ENCODE results near the gene COG4.

COG4 gene

DNA sequence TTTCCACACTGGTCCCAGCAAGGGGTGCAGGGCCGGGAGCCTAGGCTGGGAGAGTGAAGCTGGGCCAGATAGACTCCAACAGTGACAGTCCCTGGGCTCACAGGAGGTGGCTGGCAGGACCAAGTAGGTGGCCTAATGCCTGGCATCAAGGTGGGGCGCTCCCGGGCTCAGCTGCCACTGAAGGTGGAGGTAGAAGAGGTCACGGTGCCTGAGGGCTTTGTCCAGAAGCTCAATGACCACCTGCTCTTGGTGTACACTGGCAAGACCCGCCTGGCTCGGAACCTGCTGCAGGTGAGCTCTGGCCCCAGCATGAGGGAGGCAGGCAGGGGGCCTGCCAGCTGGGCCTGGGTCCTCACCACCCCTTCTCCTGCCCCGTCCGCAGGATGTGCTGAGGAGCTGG lies 45.2 kb downstream of the COG4 start:
- DNase-seq = no peak

DNA sequence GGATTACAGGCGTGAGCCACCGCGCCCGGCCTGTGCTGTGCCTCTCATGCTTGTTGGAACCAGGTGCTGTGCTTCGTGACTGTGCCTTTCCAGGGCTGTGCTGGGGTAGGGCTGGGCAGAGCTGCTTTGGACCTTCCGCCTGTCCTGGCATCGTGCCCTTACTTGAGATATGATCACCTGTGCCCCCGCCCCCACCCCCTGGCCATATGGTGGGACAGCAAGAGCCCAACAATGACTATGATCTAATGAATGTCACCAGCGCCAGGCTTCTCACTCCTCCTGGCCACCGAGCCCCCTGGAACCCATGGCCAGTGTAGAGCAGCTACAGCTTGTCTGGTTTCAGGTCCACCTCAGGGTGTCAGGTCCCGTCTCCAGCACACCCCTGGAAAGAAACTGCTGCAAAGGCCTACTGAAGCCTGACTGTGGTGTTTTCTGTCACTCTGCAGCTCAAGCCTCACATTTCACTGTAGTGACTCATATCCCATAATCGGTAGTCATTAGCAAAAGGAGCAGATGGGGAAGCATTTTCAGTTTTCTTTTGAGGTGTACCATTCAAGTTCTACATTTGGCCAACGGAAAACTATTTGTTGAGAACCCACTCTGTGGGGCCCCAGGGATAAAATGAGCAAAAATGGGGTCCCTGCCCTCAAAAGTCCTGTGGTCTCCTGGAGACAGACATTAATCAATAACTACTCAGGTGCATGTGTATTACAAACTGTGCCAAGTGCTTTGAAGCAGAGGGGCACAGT lies 46.9 kb downstream of the COG4 start:
- DNase-seq = no peak

DNA sequence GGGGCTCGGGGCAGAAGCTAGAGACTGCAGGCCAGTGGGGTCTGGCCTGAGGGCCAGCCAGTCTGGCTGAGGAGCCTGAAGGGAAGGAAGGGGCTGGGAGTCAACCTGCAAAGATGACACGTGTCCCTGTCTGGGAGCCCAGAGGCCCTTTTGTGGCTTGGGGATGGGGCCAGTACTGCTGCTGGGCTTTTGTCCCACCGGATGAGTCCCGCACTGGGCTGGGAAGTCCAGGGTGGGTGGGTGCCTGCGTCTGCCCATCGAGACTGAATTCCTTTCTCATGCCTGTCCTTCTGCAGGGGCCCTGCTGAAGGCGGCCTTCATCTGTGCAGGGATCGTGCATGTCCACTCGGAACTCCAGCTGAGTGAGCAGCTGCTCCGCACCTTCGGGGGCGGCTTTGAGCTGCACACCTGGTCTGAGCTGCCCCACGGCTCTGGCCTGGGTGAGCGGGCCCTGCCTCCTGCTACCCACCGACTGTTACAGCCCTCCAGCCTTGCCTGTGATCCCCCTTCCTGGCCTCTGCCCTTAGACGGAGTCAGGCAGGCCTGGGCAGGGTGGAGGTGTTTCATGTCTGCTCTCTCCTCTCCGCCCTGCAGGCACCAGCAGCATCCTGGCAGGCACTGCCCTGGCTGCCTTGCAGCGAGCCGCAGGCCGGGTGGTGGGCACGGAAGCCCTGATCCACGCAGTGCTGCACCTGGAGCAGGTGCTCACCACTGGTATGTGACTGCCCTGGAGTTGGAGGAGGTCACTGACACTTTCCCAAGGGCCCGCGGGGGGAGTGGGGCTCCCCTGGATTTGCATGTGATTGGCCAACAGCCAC lies 48.1 kb downstream of the COG4 start:
- DNase-seq = no peak

DNA sequence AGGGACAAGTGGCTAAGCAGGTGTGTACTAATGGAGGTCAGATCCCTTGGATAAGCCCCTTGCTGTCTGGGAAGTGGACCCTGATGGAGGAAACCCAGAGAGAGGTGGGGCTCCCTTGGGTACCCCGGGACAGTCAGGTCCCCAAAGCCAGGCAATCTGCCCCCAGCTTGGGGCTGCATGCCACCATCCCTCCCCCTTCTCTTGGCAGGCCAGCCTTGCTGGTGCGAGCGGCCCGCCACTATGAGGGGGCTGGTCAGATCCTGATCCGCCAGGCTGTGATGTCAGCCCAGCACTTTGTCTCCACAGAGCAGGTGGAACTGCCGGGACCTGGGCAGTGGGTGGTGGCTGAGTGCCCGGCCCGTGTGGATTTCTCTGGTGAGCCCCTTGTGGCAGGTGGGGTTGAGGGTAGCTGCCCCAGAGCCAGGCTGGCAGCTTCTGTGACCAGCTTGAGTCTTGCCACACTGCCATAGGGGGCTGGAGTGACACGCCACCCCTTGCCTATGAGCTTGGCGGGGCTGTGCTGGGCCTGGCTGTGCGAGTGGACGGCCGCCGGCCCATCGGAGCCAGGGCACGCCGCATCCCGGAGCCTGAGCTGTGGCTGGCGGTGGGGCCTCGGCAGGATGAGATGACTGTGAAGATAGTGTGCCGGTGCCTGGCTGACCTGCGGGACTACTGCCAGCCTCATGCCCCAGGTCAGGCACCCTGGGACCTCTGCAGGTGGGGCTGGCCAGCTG lies 48.9 kb downstream of the COG4 start:
- DNase-seq = no peak

DNA sequence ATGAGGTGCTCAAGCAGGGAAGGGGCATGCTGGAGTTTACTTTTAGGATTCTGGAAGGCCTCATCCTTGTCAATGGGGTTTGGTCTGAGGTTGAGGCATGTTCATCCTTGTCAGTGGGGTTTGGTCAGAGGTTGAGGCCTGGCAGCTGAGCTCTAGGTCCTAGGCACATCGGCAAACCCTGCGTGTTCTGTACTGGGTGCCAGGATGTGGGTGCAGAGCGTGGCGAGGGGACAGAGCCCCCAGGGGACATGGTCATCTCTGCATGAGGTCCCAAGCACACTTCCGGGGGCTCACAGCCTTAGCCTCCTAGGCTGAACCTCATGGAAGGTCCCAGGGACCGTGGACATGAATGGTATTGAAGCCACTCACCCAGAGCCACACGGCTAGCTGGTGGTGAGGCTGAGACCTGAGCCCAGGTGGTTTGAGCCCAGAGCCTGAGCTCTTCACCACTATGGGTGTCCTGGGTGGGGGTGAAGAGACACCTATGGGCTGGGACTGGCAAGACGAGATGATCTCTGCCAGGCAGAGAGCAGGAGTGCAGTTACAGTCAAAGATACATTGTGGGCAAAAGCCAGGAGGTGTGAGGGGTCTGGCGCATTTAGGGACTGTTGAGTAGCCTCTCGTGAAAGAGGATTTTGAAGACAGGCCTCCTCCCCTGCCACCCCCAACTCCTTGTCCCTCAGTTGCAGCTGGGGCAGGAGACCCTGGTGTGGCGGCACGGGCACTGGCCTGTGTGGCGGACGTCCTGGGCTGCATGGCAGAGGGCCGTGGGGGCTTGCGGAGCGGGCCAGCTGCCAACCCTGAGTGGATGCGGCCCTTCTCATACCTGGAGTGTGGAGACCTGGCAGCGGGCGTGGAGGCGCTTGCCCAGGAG lies 49.7 kb downstream of the COG4 start:
- DNase-seq = no peak

DNA sequence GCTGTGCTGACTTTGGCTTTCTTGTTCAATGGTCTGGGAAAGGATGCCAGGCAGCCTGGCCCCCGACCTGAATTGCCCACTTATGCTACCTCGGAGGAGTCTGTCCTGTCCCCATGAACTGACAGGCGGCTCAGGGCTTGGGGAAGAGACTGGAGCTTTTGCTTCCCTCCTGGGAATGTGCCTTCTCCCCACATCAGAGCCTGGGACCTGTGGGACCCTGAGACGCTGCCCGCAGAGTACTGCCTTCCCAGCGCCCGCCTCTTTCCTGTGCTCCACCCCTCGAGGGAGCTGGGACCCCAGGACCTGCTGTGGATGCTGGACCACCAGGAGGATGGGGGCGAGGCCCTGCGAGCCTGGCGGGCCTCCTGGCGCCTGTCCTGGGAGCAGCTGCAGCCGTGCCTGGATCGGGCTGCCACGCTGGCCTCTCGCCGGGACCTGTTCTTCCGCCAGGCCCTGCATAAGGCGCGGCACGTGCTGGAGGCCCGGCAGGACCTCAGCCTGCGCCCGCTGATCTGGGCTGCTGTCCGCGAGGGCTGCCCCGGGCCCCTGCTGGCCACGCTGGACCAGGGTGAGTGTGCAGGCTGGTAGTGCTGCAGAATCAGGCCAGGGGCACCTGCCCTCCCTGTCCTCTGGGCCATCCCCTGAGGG lies 50.4 kb downstream of the COG4 start:
- DNase-seq = no peak

DNA sequence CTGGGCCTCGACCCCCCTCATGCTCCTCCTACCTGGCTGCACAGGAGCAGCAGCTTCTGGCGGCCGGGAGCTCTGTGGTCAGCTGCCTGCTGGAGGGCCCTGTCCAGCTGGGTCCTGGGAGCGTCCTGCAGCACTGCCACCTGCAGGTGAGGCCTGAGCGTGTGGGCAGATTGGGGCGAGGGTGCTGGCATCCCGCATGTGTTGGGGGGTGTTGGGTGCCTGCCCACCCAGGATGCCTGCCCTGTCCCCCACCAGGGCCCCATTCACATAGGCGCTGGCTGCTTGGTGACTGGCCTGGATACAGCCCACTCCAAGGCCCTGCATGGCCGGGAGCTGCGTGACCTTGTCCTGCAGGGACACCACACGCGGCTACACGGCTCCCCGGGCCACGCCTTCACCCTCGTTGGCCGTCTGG lies 52.4 kb downstream of the COG4 start:
- DNase-seq = no peak

DNA sequence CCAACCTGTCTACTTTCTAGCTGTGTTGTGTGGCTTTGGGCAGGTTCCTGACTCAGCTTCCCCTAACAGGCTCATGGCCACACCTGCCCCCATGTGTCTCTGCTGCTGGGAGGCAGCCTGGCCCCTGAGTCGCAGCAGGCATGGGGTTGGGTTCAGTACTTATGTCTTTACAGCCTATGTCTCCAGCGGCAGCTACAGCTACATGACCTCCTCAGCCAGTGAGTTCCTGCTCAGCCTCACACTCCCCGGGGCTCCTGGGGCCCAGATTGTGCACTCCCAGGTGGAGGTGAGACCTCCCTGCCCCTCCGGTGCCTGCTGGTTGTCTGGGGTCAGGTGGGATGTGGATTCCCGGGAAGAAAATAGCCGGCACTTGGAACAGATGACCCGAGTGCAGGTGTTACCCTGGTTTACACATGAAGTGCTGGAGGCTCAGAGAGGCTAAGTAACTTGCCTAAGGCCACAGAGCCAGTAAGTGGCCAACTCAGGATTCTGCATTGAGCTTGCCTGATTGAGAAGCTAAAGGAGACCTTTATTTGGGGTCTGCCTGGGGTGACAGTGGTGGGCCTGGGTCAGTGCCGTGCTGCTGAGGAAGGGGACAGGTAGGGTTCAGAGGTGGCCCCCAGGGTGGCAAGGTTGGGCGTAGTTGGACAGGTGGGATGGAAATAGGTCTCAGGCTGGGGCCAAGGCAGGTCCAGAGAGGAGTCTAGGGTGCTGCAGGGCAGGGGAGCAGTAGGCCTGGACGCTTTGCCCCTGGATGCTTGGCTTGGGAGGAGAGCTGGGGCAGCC lies 53.0 kb downstream of the COG4 start:
- no peak for DNase-seq

DNA sequence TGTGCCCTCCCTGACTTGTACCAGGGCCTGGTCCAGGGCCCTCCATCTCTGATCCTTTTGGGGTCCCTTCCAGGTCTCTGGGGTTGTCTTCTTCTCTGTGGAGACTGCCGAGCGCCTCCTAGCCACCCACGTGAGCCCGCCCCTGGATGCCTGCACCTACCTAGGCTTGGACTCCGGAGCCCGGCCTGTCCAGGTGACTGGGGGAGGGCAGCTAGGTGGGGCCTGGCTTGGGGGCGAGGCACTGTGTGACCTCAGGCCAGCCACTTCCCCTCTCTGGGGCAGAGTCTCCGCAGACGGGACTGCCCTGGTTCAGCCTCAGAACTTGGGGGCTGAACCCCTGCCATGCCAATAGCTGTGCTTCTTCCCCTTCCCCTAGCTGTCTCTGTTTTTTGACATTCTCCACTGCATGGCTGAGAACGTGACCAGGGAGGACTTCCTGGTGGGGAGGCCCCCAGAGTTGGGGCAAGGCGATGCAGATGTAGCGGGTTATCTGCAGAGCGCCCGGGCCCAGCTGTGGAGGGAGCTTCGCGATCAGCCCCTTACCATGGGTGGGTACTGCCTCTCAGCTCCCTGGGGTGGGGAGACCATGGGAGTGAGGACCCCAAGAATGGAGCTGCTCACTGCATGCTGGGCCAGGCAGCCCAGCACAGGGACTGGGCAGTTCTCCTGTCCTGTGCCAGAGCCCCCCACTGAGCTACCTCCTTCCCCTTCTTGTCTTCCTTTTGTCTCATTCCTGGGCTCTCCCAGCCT lies 54.4 kb downstream of the COG4 start:
- DNase-seq = no peak

DNA sequence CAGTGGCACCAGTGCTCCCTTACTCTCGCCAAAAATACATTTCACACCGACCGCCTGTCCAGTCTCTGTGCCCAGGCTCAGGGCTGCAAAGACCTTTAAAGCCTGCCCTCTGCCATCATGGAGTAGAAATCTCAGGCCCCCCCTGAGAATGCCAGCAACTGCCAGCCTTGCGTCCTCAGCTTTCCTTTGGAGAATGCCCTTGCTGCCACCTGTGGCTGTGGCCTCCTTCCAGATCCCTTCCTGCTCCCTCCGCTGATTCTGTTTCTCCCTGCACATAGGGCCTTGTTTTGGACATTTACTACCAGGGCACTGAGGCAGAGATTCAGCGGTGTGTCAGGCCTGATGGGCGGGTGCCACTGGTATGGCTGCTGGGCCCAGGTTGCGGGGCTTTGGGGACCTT lies 55.7 kb downstream of the COG4 start:
- no peak for DNase-seq

DNA sequence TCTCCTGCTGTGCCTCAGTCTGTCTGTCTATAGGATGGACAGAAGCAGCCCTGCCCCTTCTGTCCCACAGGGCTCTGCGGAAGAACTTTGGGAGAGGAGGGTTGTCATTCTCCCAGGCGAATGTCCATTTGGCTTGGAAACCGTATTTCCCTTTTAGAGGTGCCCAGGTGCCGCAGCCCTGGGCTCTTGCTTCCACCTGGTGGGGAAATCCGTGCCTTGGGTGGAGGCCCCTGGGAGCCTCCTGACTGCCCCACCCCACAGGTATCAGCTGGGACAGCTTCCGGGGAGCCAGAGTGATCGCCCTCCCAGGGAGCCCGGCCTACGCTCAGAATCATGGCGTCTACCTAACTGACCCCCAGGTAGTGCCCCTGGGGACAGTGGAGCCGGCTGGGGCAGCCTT lies 56.2 kb downstream of the COG4 start:
- no peak for DNase-seq

DNA sequence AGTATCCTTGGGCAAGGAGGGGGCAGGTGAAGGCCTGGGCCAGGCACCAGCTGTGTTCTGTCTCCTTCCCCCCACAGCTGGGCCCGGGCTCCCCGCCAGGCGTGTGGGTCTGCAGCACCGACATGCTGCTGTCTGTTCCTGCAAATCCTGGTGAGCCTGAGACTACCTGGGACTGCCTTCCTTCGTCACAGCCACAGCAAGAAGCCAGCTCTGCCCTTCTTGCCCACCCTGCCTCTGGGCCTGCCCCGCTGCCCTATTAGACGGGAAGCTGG lies 56.6 kb downstream of the COG4 start:
- DNase-seq = no peak

DNA sequence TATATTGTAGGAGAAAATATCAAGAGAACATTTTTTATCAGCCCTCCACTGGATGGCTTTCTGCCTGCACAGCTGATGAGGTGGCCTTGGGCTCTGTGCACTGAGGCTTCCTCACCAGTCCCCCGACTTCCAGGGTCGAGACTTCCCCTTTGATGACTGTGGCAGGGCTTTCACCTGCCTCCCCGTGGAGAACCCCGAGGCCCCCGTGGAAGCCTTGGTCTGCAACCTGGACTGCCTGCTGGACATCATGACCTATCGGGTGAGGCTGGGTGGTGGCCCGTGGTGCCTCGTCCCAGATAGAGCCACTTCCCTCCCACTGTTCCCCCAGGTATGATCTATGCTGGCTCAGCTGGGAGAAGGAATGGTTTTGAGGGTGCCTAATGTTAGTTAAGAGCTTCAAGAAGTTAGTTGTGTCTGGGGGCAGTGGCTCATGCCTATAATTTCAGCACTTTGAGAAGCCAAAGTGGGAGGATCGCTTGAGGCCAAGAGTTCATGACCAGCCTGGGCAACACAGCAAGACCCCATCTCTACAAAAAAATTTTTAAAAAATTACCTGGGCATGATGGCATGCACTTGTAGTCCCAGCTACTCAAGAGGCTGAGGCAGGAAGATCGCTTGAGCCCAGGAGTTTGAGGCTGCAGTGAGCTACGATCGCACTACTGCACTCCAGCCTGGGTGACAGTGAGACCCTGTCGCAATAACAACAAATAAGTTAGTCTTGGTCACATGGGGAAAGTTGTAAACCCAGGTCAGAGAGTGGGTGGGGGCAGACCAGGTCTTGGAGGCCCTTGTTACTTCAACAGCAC lies 57.2 kb downstream of the COG4 start:
- DNase-seq = no peak

DNA sequence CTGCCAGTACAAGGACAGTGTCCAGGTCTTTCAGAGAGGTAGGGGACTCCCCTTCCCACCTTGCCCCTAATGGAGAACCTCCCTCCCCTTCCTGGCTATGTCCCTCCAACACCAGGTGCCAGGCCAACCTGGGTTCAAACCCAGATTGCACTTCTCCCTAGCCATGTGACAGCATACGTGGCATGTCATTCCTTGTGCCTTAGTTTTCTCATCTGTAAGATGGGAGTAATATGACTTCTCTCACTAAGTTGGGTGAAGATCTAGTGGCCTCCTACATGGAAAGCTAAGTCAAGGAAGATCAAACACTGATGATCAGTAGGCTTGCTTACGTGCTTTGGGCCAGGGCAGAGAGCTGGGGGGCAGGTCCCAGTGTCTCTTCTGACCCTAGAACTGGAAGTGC lies 60.1 kb downstream of the COG4 start:
- DNase-seq = no peak

DNA sequence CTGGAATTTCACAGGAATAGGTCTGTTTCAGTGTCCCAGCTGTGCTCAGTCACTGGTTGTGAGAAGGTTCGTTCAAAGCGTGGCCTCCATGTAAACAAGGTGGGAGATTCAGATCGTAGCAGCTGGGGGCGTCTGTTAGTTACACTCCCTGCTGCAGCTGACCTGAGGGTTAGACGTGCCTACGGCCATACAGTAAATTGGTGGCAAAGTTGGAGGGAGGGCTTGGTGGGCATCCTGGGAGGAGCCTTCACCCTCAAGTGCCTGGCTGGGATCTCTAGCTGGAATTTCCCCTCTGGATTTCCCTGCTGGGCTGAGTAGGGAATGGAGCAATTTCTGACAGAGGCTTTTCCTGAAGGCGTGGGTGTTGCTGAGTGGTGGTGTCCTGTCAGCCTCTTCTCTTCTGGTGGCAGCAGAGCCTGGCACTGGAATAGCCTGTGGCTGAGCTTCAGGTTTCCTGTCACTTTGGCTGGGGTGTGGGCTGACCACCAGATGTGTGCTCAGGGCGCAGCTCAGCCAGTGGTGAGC lies 62.6 kb downstream of the COG4 start:
- no peak for DNase-seq

DNA sequence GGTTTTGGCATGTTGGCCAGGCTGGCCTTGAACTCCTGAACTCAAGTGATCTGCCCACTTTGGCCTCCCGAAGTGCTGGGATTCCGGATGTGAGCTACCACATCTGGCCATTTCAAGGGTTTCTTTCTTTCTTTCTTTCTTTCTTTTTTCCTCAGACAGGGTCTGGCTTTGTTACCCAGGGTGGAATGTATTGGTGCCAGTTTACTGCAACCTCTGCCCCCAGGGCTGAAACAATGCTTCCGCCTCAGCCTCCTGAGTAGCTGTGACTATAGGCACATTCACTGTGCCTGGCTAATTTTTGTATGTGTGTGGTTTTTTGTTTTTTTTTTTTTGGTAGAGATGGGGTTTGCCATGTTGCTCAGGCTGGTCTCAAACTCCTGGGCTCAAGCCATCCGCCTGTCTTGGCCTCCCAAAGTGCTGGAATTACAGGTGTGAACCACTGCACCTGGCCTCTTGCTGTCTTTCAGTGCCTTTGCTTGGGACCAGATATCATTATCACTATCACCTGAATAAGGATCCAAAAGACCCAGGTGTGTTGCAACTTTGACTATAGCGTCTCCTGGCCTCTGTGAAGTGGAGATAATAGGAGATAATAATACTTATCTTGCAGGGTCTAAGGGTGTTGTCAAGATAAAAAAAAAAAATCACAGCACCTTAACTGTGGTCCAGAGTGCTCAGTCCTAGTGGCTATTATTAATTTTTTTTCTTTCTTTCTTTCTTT lies 65.7 kb downstream of the COG4 start:
- no peak for DNase-seq

DNA sequence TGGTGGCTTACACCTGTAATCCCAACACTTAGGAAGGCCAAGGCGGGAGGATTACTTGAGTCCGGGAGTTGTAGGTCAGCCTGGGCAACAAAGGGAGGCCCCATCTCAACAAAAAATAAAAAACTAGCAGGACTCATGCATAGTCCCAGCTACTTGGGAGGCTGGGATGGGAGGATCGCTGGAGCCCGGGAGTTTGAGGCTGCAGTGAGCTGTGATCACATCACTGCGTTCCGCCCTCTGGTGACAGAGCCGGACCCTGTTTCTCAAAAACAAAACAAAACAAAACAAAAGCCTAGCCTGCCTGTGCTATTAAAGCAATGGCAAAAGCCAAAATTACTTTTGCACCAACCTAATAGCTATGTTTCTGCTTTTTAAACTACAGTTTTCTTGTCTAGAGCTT lies 67.4 kb downstream of the COG4 start:
- DNase-seq = no peak

DNA sequence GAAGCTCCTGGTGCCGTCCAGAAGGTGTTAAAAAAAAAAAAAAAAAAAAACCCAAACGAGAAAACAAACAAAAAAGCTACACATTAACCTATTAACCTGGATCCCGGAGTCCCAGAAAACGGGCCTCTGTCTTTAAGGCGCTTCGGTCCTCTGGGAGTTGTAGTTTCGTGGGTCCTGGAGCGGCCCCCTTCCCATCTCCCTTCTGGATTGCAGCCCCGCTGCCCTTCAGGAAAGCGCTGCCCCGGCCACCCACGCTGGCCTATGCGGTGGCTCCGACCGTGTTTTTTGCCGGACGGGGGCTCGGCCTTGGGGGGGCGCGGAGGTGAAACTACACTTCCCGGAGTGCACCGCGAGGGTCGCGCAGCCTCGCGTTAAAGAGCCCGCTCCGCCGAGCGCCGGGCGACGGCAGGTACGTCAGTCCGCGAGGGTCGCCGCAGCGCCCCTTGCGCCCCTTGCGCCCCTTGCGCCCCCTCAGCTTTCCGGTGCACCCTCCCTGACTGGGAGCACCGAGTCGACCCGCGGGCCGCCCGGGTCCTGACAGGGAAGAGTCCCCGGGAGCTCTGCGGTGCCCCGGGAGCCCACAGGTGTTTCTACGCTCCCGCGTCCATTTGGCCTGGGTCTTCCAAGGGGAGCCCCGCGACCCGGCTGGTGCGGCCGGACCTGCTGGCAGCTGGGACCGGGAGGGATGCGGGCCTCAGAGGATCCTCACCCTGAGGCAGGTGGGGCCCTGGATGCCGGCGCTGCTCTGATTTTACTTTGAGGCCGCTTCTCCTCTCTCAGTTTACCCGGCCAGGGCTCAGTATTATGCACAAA lies 68.9 kb downstream of the COG4 start, which contains the start of gene FCSK:
Gene FCSK, plus strand, starts transcription at position 374 of the 813 bp plus-strand sequence. CDS start 8,596 bp downstream, outside the sequence.
- peak; percentile 26 for DNase-seq

Data from NCI-H748 treated with DMSO at 0.1 percent for 48 hours (cell line).